GM10266 (cell line): Measurements from ENCODE around the gene ZSCAN2.

Source experiments
- DNase-seq: peaks from one replicate; pipeline ENCODE4 v3.0.0; 2012; ENCODE audit errors: extremely low spot score
- TF ChIP-seq, protein P1 (sequence below): IDR thresholded peaks from 2 replicates; pipeline ENCODE4 v1.5.1; 2012; ENCODE audit warnings: mild to moderate bottlenecking, low read depth; ENCODE audit not compliant: control insufficient read depth, insufficient read depth; ENCODE audit errors: missing control alignments

The ZSCAN2 gene

GRCh38 chr15:84604826-84605553 is 4.2 kb downstream of the ZSCAN2 start:
- DNase-seq, result no peak
- TF ChIP-seq, protein P1, sequence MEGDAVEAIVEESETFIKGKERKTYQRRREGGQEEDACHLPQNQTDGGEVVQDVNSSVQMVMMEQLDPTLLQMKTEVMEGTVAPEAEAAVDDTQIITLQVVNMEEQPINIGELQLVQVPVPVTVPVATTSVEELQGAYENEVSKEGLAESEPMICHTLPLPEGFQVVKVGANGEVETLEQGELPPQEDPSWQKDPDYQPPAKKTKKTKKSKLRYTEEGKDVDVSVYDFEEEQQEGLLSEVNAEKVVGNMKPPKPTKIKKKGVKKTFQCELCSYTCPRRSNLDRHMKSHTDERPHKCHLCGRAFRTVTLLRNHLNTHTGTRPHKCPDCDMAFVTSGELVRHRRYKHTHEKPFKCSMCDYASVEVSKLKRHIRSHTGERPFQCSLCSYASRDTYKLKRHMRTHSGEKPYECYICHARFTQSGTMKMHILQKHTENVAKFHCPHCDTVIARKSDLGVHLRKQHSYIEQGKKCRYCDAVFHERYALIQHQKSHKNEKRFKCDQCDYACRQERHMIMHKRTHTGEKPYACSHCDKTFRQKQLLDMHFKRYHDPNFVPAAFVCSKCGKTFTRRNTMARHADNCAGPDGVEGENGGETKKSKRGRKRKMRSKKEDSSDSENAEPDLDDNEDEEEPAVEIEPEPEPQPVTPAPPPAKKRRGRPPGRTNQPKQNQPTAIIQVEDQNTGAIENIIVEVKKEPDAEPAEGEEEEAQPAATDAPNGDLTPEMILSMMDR, result no peak

DNA sequence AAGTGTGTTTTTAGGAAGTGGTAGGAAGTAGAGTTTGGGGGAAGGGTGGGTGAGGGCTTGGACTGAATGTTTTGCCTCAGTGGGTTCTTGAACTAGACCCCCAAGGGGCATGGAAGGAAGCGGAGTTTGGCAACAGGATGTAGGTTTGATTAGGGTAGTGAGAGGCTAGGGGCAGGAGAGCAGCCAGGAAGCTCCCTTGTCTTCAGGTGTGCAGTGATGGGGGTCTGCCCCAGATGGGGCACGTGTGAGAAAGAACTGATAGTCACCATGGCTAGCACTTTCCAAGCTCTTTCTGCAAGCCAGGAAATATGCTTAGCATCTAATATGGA is 4.7 kb downstream of the ZSCAN2 start:
- TF ChIP-seq, protein P1, result no peak
- DNase-seq, result no peak

DNA sequence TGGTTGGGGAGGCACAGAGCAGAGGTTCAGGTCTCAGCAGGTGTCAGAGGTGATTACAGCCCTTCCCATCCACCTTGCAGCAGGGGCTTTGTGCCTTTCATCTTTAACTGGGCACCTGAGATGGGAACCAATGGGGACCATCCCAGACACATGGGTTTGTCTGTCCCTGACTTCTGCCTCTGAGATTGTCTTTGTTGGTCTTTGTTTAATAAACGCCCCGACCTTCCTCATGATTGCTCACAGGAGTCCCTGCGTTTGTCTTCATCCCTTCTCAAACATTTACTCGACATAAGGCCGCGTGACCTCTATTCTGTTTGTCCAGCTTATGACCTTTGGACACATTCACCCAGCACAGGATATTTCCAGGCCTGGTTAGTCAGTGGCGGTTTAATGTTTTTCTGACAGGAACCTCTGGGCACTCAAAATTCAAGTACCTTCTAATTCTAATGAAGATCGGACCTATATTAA is 5.9 kb downstream of the ZSCAN2 start:
- no peak for DNase-seq
- TF ChIP-seq, protein P1, result no peak

- TF ChIP-seq, protein P1, result no peak
- no peak for DNase-seq
These were observed 8.0 kb downstream of the ZSCAN2 start for GRCh38 chr15:84608707-84609284.

GRCh38 chr15:84609818-84610525 is 9.2 kb downstream of the ZSCAN2 start:
- no peak for DNase-seq

DNA sequence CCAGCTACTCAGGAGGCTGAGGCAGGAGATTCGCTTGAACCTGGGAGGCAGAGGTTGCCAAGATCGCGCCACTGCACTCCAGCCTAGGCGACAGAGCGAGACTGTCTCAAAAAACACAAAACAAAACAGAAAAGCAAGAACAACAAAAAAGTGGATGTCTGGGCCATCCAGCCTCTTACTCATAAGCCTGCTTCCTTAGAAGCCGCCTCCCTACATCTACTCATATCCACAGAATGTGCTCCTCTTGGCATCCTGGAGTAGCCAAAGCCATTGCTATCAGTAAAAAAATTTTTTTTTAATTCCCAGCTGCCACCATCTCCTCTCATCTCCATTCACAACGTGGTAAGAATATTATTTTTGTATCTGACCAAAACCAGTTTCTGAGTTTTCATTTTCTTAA is 10.8 kb downstream of the ZSCAN2 start:
- TF ChIP-seq, protein P1, result no peak
- DNase-seq, result no peak

More at GRCh38 chr15:84609818-84610525, 9.2 kb downstream of the ZSCAN2 start:
- TF ChIP-seq, protein P1, result no peak

DNA sequence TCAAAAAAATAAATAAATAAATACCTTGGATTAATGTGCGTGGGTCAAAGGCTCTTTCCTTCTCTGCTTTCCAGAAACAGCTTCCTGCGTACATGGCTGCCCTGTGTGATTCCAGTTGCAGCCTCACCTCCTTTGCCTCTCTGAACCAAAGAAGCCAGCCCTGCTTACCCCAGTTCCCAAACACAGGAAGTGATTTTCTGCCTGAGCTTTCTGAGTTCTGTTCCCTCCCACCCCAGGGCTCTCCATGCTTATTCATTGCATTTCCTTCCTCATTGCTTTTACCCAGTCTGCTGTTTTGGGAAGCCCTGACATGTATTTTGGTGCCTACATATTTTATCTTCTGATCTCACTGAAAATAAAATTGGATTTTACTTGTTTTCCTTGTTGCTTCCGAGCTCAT is 15.4 kb downstream of the ZSCAN2 start:
- no peak for DNase-seq
- TF ChIP-seq, protein P1, result no peak
